ENCODE measurements around the gene NPTXR.

DNA sequence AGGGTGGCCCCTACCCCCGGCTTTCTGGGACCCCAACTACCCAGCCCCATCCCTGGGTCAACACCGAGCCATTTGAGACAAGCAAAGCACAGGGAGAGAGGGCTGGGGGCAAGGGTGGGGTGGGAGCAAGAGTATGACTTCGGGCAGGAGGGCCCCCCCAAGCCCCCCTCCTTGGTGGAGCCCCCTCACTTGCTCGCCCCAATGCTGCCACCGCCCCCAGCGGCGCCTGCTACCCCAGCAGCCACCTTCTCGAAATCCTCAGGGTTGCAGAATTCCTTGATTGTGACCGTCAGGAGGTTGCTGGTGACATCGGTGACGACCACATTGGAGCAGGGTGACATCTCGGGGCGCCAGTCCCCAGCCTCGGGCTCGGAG lies 22.2 kb upstream of the NPTXR start:
- TF ChIP-seq SP1 (IDR thresholded peaks at IDR 0.05; ENCODE audit: low read depth) = no peak
- TF ChIP-seq CTCF (IDR thresholded peaks at IDR 0.05 in 2 of 3, conservative IDR thresholded peaks at IDR 0.05 in 1 of 3; ENCODE audit: borderline replicate concordance in 1 of 3, insufficient read depth in 1 of 3, low read depth in 2 of 3, low read length in 2 of 3) = no peak
- no peak for TF ChIP-seq POLR2A (IDR thresholded peaks at IDR 0.05; ENCODE audit: borderline replicate concordance, extremely low read depth, insufficient read depth, insufficient read length)
- no peak for TF ChIP-seq JUND (IDR thresholded peaks at IDR 0.05)
- no peak for TF ChIP-seq SIN3A (IDR thresholded peaks at IDR 0.05; ENCODE audit: low read depth)
- TF ChIP-seq RAD21 (IDR thresholded peaks at IDR 0.05; ENCODE audit: low read depth) = no peak
- TF ChIP-seq EZH2phosphoT487 (IDR thresholded peaks at IDR 0.05; ENCODE audit: borderline replicate concordance) = no peak
- no peak for TF ChIP-seq POLR2AphosphoS5 (IDR thresholded peaks at IDR 0.05; ENCODE audit: low read depth, low read length)

Measured in HCT116 (cell line).